Panc1 (cell line): ENCODE measurements around the gene NFATC4. TPM values are rescaled to one million over a fixed set of nuclear protein-coding genes. Genes with fewer than 3 reads are reported as not detected.

Source experiments
- ATAC-seq: fragments of 200-7000 bp; cut with Tn5 transposase; 2 replicates; pipeline ENCODE4 v1.9.1; 2020; ENCODE audit warnings: mild to moderate bottlenecking, moderate library complexity
- BruUV-seq: library from RNA; stranded (reverse); fragments of 400-500 nt; replicated peaks from 2 replicates; lab custom pipeline; 2021; lab: Mats Ljungman, UMichigan
- CTCF ChIA-PET: fragments of 300-600 bp; sonication (Branson Sonifier 250); formaldehyde crosslinking; loops from one replicate; lab custom pipeline; 2022; ENCODE audit warnings: antibody characterized with exemption; lab: Charles Lee
- POLR2A ChIA-PET: fragments of 300-600 bp; sonication (Branson Sonifier 250); formaldehyde crosslinking; loops from one replicate; lab custom pipeline; 2022; ENCODE audit warnings: antibody characterized with exemption; lab: Charles Lee
- DNase-seq: peaks from one replicate; pipeline ENCODE4 v3.0.0-alpha.2; 2010; ENCODE audit warnings: low read depth, low spot score
- H3K27ac ChIP-seq: 2 replicates; pipeline ENCODE4 v1.5.1; 2011; ENCODE audit warnings: mild to moderate bottlenecking, low read length, inconsistent platforms
- H3K27me3 ChIP-seq: fragments of 200-500 bp; sonication (Bioruptor generic); 2 replicates; pipeline ENCODE4 v1.6.0; 2014; ENCODE audit warnings: low read length, inconsistent platforms; ENCODE audit not compliant: control insufficient read depth, insufficient read depth
- H3K36me3 ChIP-seq: fragments of 200-500 bp; sonication (Bioruptor generic); 2 replicates; pipeline ENCODE4 v1.5.1; 2014; ENCODE audit warnings: inconsistent platforms, mild to moderate bottlenecking, low read length, moderate library complexity; ENCODE audit not compliant: control insufficient read depth, insufficient read depth
- H3K4me1 ChIP-seq: 2 replicates; pipeline ENCODE4 v1.5.1; 2011; ENCODE audit warnings: inconsistent platforms, mild to moderate bottlenecking, low read length, moderate library complexity; ENCODE audit not compliant: control insufficient read depth, insufficient read depth
- H3K4me3 ChIP-seq, 2 experiments: 2 replicates each; pipeline ENCODE4 v1.5.1; 2011 to 2012; ENCODE audit warnings: low read depth in 2 of 2, low read length in 2 of 2, mild to moderate bottlenecking in 2 of 2, inconsistent platforms in 1 of 2, moderate library complexity in 1 of 2
- H3K9me3 ChIP-seq: fragments of 200-500 bp; sonication (Bioruptor generic); 2 replicates; pipeline ENCODE4 v1.5.1; 2014; ENCODE audit warnings: low read depth, mild to moderate bottlenecking, inconsistent platforms, low read length, moderate library complexity; ENCODE audit not compliant: control insufficient read depth, insufficient read depth
- CTCF ChIP-seq: fragments of 450-650 bp; IDR thresholded peaks from 2 replicates; pipeline ENCODE4 v1.5.1; 2017; ENCODE audit warnings: mild to moderate bottlenecking
- POLR2AphosphoS5 ChIP-seq: IDR thresholded peaks from 2 replicates; pipeline ENCODE4 v1.6.1; 2012; ENCODE audit warnings: mild to moderate bottlenecking, low read depth, low read length, moderate library complexity
- SIN3A ChIP-seq: IDR thresholded peaks from 2 replicates; pipeline ENCODE4 v1.6.1; 2012; ENCODE audit warnings: low read depth, mild to moderate bottlenecking, low read length, moderate library complexity, borderline replicate concordance; ENCODE audit not compliant: insufficient read depth
- TCF7L2 ChIP-seq: IDR thresholded peaks from 2 replicates; pipeline ENCODE4 v1.6.1; 2011; ENCODE audit warnings: mild to moderate bottlenecking, low read depth, low read length, inconsistent platforms
- in situ Hi-C: cut with HindIII; loops from 2 replicates; pipeline ENCODE4 v1.10.0; 2016; ENCODE audit warnings: low sequenced_read_pairs, low pct_unique_long_range_greater_than_20kb
- intact Hi-C: fragments of 100-400 bp; cut with micrococcal nuclease; formaldehyde crosslinking; loops from one replicate; pipeline ENCODE4 v1.10.0; 2022; ENCODE audit not compliant: unreplicated experiment
- total RNA-seq: library from RNA; stranded (reverse); gene quantifications from one replicate; pipeline ENCODE4 v1.2.1, GENCODE V29; 2021; ENCODE audit not compliant: unreplicated experiment
- TF ChIP-seq, protein P1 (sequence below), 2 experiments: IDR thresholded peaks; 2 replicates each; pipeline ENCODE4 v1.6.1; 2011 to 2012; ENCODE audit warnings: low read depth in 2 of 2, control low read depth in 1 of 2, low read length in 1 of 2, mild to moderate bottlenecking in 1 of 2, moderate library complexity in 1 of 2; ENCODE audit not compliant: insufficient read depth in 1 of 2

Gene NFATC4
- total RNA-seq, 1 experiment from 2014 or later, result 0.36 TPM

DNA sequence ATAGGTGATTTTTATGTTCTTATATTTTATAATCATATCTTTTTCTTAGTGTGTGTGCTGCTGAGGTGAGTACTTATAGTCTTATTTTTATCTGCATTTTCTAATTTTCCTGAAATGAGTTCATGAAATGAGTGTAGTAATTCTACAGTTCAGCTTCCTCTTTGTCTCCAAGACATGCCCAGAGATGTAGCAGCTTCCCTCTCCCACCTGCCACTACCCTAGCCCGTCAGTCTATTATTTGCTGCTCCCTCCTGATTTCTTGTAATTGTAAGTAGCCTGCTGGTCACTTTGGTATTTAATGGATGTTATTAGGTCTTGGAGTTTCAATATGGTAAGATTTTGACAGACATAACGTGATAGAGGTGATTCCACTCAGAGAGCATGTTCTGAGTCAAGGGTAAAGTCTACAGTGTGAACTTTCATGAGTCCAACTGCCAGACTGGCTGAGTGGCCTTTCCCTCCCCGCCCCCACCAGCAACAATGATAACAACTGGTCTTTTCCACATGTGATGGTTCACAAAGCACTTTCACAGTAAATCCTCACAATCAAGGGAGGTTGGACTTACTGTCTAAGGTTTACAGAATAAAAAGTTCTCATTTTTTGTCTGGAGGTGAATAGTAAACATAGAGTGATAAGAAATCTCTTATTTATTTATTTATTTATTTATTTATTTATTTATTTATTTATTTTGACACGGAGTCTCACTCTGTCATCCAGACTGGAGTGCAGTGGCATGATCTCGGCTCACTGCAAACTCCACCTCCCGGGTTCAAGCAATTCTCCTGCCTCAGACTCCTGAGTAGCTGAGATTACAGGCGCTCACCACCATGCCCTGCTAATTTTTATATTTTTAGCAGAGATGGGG lies 24.0 kb upstream of the NFATC4 start:
- no peak overlapping the region for H3K4me3 ChIP-seq
- no peaks in the 10 kb centered on the region for H3K36me3 ChIP-seq
- H3K4me1 ChIP-seq, result no peaks in the 10 kb centered on the region
- no peak overlapping the region for H3K27ac ChIP-seq
- no peak for DNase-seq
- TF ChIP-seq TCF7L2 (no peak), CTCF (no peak), POLR2AphosphoS5 (no peak), SIN3A (no peak)
- TF ChIP-seq, protein P1, sequence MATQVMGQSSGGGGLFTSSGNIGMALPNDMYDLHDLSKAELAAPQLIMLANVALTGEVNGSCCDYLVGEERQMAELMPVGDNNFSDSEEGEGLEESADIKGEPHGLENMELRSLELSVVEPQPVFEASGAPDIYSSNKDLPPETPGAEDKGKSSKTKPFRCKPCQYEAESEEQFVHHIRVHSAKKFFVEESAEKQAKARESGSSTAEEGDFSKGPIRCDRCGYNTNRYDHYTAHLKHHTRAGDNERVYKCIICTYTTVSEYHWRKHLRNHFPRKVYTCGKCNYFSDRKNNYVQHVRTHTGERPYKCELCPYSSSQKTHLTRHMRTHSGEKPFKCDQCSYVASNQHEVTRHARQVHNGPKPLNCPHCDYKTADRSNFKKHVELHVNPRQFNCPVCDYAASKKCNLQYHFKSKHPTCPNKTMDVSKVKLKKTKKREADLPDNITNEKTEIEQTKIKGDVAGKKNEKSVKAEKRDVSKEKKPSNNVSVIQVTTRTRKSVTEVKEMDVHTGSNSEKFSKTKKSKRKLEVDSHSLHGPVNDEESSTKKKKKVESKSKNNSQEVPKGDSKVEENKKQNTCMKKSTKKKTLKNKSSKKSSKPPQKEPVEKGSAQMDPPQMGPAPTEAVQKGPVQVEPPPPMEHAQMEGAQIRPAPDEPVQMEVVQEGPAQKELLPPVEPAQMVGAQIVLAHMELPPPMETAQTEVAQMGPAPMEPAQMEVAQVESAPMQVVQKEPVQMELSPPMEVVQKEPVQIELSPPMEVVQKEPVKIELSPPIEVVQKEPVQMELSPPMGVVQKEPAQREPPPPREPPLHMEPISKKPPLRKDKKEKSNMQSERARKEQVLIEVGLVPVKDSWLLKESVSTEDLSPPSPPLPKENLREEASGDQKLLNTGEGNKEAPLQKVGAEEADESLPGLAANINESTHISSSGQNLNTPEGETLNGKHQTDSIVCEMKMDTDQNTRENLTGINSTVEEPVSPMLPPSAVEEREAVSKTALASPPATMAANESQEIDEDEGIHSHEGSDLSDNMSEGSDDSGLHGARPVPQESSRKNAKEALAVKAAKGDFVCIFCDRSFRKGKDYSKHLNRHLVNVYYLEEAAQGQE (IDR thresholded peaks at IDR 0.05; ENCODE audit: insufficient read depth in 1 of 2, low read depth in 2 of 2, low read length in 1 of 2), result no peak
- no peak for ATAC-seq
- intact Hi-C loops, result no loop called here
- no peaks in the 10 kb centered on the region; the same call in 1 of the 2 replicates for H3K27me3 ChIP-seq
- ChIA-PET POLR2A (no interaction called here), CTCF (no interaction called here)
- H3K9me3 ChIP-seq, result no peaks in the 10 kb centered on the region
- no TSS peak for BruUV-seq
- in situ Hi-C loops, result no loop called here

DNA sequence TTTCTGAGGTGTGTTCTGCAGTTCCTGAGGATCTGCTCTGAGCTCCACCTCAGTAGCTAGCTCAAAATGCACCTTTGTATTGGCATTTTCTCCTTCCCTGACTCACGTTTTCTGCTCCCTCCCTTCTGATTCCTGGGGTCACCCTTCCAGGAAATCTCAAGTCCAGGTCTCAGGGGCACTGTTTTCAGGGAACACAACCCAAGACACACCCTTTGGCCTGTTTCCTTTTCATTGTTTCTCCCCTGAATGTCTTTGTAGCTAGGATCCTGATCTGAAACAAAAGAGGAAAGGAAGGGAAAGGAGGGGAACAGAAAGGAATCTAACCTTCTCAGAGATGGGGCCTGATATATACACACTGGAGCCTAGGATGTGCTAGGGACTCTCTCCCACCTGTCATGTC lies 20.9 kb upstream of the NFATC4 start:
- BruUV-seq, result no TSS peak
- Histone ChIP-seq H3K4me1 (no peaks in the 10 kb centered on the region), H3K27me3 (no peaks in the 10 kb centered on the region), H3K27ac (no peak overlapping the region), H3K4me3 (no peak overlapping the region), H3K36me3 (no peaks in the 10 kb centered on the region), H3K9me3 (no peaks in the 10 kb centered on the region)
- in situ Hi-C loops (no loop called here), intact Hi-C loops (no loop called here)
- TF ChIP-seq CTCF (no peak), POLR2AphosphoS5 (no peak), SIN3A (no peak), TCF7L2 (no peak)
- TF ChIP-seq, protein P1 (IDR thresholded peaks at IDR 0.05; ENCODE audit: insufficient read depth in 1 of 2, low read depth in 2 of 2, low read length in 1 of 2), result no peak
- ChIA-PET POLR2A (no interaction called here), CTCF (no interaction called here)
- ATAC-seq (no peak), DNase-seq (no peak)
